Muscle of arm (tissue), 14 donors: ENCODE measurements around the gene MRM1. TPM values are rescaled to one million over a fixed set of nuclear protein-coding genes. Genes with fewer than 3 reads are reported as not detected.

ENCODE experiments used
- DNase-seq: peaks from one replicate; pipeline ENCODE4 v3.0.0-alpha.2; 2013
- long read RNA-seq, 11 donors: transcript quantifications; one replicate each; lab custom pipeline, GENCODE V29; 2026
- polyA plus RNA-seq, 12 donors: library from polyadenylated mRNA; unstranded; fragments of 120-200 nt; gene quantifications; one replicate each; pipeline ENCODE4 v1.2.1, GENCODE V29; 2013; ENCODE audit not compliant: insufficient read length in 12 of 12

MRM1 gene
- 1 to 10 TPM in 10 of 12 donors, not detected in 2; 3.0 to 4.8 (median 3.4) TPM for polyA plus RNA-seq
- long read RNA-seq, donor 1, partial matches to known transcripts = 0 of 2 reads
- long read RNA-seq, donor 1, other reads (novel, unspliced or antisense) = 0 of 2 reads
- long read RNA-seq, donor 2, partial matches to known transcripts = 0 of 4 reads
- long read RNA-seq, donor 2, other reads (novel, unspliced or antisense) = 0 of 4 reads
- long read RNA-seq, donor 3, partial matches to known transcripts = 0 of 2 reads
- long read RNA-seq, donor 3, other reads (novel, unspliced or antisense) = 0 of 2 reads
- long read RNA-seq, donor 4 = 0 reads
- long read RNA-seq, donor 5, partial matches to known transcripts = 0 of 1 reads
- long read RNA-seq, donor 5, other reads (novel, unspliced or antisense) = 0 of 1 reads
- long read RNA-seq, donor 6, partial matches to known transcripts = 0 of 2 reads
- long read RNA-seq, donor 6, other reads (novel, unspliced or antisense) = 0 of 2 reads
- long read RNA-seq, donor 7 = 0 reads
- long read RNA-seq, donor 8, partial matches to known transcripts = 0 of 1 reads
- long read RNA-seq, donor 8, other reads (novel, unspliced or antisense) = 0 of 1 reads
- long read RNA-seq, donor 9, partial matches to known transcripts = 0 of 2 reads
- long read RNA-seq, donor 9, other reads (novel, unspliced or antisense) = 0 of 2 reads
- long read RNA-seq, donor 10, partial matches to known transcripts = 0 of 3 reads
- long read RNA-seq, donor 10, other reads (novel, unspliced or antisense) = 0 of 3 reads
- long read RNA-seq, donor 11, partial matches to known transcripts = 0 of 2 reads
- long read RNA-seq, donor 11, other reads (novel, unspliced or antisense) = 0 of 2 reads

- DNase-seq = peak; percentile 91
Measured at GRCh38 chr17:36601303-36602029, at the start of gene MRM1. MRM1 (plus strand) TSS chr17:36601583; CDS start chr17:36601811, 228 bp downstream.

GRCh38 chr17:36553459-36553858, 47.9 kb upstream of the MRM1 start:
- no peak for DNase-seq

- DNase-seq = no peak
Measured at GRCh38 chr17:36566081-36566480, 35.3 kb upstream of the MRM1 start.

GRCh38 chr17:36575028-36575427, 26.4 kb upstream of the MRM1 start:
- DNase-seq = no peak

- DNase-seq = no peak
Measured at GRCh38 chr17:36576793-36577192, 24.6 kb upstream of the MRM1 start.

GRCh38 chr17:36578671-36579070, 22.7 kb upstream of the MRM1 start:
- DNase-seq = no peak

GRCh38 chr17:36583787-36584186, 17.6 kb upstream of the MRM1 start:
- DNase-seq = no peak

GRCh38 chr17:36586138-36586537, 15.2 kb upstream of the MRM1 start:
- no peak for DNase-seq

GRCh38 chr17:36590082-36590481, 11.3 kb upstream of the MRM1 start:
- no peak for DNase-seq

GRCh38 chr17:36591434-36592315, 9.7 kb upstream of the MRM1 start, which contains the start of gene DHRS11:
DHRS11 (plus strand) TSS chr17:36591879; CDS start chr17:36592010, 131 bp downstream.
- peak; percentile 61 for DNase-seq

- DNase-seq = no peak
Measured at GRCh38 chr17:36592316-36592715, 9.1 kb upstream of the MRM1 start.

GRCh38 chr17:36592716-36593321, 8.6 kb upstream of the MRM1 start:
- DNase-seq = no peak

- no peak for DNase-seq
Measured at GRCh38 chr17:36593656-36594316, 7.6 kb upstream of the MRM1 start.

GRCh38 chr17:36594626-36595401, 6.6 kb upstream of the MRM1 start:
- no peak for DNase-seq

GRCh38 chr17:36597226-36597625, 4.2 kb upstream of the MRM1 start:
- DNase-seq = no peak

GRCh38 chr17:36597866-36598777, 3.3 kb upstream of the MRM1 start:
- no peak for DNase-seq

- DNase-seq = no peak
Measured at GRCh38 chr17:36598951-36599401, 2.4 kb upstream of the MRM1 start.
